Suprapubic skin (tissue), 4 donors: ENCODE measurements around the gene SENP2. TPM values are rescaled to one million over a fixed set of nuclear protein-coding genes. Genes with fewer than 3 reads are reported as not detected.

ENCODE experiments used
- DNase-seq, 2 donors: peaks; one replicate each; pipeline ENCODE4 v3.0.0-alpha.2; 2019; ENCODE audit warnings: low spot score in 2 of 2
- H3K27ac ChIP-seq: fragments of 200-600 bp; sonication (generic); one replicate; pipeline ENCODE4 v1.5.1; 2019
- H3K27me3 ChIP-seq: fragments of 200-600 bp; sonication (generic); one replicate; pipeline ENCODE4 v1.5.1; 2019
- H3K36me3 ChIP-seq: fragments of 200-600 bp; sonication (generic); one replicate; pipeline ENCODE4 v1.5.1; 2019
- H3K4me1 ChIP-seq: fragments of 200-600 bp; sonication (generic); one replicate; pipeline ENCODE4 v1.5.1; 2019
- H3K4me3 ChIP-seq: fragments of 200-600 bp; sonication (generic); one replicate; pipeline ENCODE4 v1.5.1; 2019; ENCODE audit warnings: mild to moderate bottlenecking
- H3K9me3 ChIP-seq: fragments of 200-600 bp; sonication (generic); one replicate; pipeline ENCODE4 v1.5.1; 2019
- EP300 ChIP-seq: sonication (generic); formaldehyde crosslinking; IDR thresholded peaks from one replicate; pipeline ENCODE4 v1.6.1; 2017; ENCODE audit warnings: antibody characterized with exemption
- POLR2A ChIP-seq, 2 donors: fragments of 450-650 bp; IDR thresholded peaks; one replicate each; pipeline ENCODE4 v1.6.1; 2017; ENCODE audit warnings: antibody characterized with exemption in 2 of 2, mild to moderate bottlenecking in 2 of 2, moderate library complexity in 2 of 2
- POLR2AphosphoS5 ChIP-seq, 3 donors: sonication (generic); formaldehyde crosslinking; IDR thresholded peaks; one replicate each; pipeline ENCODE4 v1.6.1; 2017; ENCODE audit warnings: antibody characterized with exemption in 3 of 3
- WGBS: methylation state at CpG from one replicate; pipeline ENCODE4 v1.1.5; 2018; 5-methylcytosine and 5-hydroxymethylcytosine counted together
- total RNA-seq, 4 donors: library from RNA; depleted of rRNA; stranded (reverse); fragments of >200 nt; gene quantifications; one replicate each; pipeline ENCODE4 v1.1.0, GENCODE V29; 2016
- TF ChIP-seq, protein P1 (sequence below), 2 donors: fragments of 200-600 bp in 1 of 2; fragments of 450-650 bp in 1 of 2; sonication (generic) in 1 of 2; IDR thresholded peaks; one replicate each; pipeline ENCODE4 v1.5.1; 2016 to 2019; ENCODE audit warnings: antibody characterized with exemption in 2 of 2, mild to moderate bottlenecking in 1 of 2, moderate library complexity in 1 of 2

The SENP2 gene
- total RNA-seq, result 10 to 100 TPM; 23.1 to 34.2 (median 28.1) TPM

DNA sequence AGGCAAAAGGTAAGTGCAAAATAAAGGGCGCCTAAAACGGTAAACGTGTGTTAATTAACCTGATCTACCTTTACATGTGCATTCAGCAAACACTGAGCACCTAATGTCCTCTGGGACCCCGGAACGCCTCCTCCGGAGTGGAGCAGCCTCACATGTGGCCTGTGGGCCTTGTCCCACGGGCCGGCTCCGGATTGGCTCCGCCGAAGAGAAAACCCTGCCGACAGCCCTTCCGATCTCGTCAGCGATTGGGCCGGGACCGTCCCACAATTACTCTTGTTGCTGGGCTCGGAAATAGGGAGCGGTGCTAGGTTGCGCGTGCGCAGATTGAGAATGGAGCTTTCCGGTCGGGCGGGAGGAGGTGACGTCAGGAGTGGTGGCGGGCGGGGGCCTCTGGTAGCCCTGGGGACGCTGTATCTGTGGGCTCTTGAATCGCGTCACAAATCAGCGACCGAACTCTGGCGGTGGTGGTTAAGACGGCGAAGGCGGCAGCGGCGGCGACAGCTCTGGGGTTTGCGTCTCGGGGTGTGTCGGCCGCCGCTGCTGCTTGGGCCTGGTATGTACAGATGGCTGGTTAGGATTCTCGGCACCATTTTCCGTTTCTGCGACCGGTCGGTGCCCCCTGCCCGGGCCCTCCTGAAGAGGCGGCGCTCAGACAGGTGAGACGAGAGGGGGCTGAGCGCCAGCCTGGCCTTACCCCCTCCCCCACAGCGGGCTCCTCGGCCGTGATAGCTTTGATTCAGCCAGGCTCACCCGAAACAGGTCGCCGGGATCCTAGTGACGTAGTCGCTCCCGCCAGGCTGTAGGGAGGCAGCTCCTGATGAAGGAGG is at the start of gene SENP2:
TSS of gene SENP2 (plus strand) at position 437 of the 827 bp plus-strand sequence. CDS start at position 556, 119 bp downstream.
- H3K36me3 ChIP-seq, result peaks cover 7% of the 10 kb centered on the region
- WGBS, result under 1% methylated on average over 31 of the region's 64 CpGs
- TF ChIP-seq, protein P1, sequence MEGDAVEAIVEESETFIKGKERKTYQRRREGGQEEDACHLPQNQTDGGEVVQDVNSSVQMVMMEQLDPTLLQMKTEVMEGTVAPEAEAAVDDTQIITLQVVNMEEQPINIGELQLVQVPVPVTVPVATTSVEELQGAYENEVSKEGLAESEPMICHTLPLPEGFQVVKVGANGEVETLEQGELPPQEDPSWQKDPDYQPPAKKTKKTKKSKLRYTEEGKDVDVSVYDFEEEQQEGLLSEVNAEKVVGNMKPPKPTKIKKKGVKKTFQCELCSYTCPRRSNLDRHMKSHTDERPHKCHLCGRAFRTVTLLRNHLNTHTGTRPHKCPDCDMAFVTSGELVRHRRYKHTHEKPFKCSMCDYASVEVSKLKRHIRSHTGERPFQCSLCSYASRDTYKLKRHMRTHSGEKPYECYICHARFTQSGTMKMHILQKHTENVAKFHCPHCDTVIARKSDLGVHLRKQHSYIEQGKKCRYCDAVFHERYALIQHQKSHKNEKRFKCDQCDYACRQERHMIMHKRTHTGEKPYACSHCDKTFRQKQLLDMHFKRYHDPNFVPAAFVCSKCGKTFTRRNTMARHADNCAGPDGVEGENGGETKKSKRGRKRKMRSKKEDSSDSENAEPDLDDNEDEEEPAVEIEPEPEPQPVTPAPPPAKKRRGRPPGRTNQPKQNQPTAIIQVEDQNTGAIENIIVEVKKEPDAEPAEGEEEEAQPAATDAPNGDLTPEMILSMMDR (IDR thresholded peaks at IDR 0.05), result no peak
- TF ChIP-seq POLR2A (IDR thresholded peaks at IDR 0.05), result peak; percentile 62 to 80
- peak; percentile 29 to 79 (median 33) for TF ChIP-seq POLR2AphosphoS5 (IDR thresholded peaks at IDR 0.05)
- no peak for TF ChIP-seq EP300
- H3K9me3 ChIP-seq, result no peaks in the 10 kb centered on the region
- H3K4me1 ChIP-seq, result peaks cover 29% of the 10 kb centered on the region
- H3K27ac ChIP-seq, result peak within 1 kb of the TSS; percentile 97
- peak; percentile 99 to 100 for DNase-seq
- no peaks in the 10 kb centered on the region for H3K27me3 ChIP-seq
- peak within 1 kb of the TSS; percentile 97 for H3K4me3 ChIP-seq

DNA sequence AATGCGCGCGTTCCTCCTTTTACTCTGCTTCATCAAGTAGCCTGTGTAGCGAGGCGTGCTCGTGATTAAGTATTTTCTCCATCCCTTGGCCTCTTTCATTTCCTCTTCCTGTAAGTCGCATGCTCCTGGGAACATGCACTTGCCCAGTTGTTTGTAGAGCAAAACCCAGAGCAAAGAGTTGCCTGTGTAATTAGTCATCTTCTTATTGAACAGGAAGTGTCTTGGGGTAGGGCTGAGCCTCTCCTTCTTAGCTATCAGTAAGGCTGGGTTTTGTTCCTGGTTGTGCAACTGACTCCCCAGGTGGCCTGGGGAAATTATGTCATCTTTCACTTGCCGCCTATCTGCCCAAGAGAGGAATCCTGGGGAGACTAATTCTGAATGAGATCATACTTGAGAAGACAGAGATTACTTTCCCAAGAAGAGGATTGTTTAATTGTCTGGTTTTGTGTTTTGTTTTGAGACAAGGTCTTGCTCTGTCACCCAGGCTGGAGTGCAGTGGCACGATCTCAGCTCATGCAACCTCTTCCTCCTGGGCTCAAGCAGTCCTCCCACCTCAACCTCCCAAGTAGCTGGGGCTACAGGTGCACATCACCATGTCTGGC is 48.6 kb upstream of the SENP2 start:
- WGBS, result 37% methylated on average over 9 of the region's 9 CpGs
- no peaks in the 10 kb centered on the region for H3K36me3 ChIP-seq
- TF ChIP-seq, protein P1 (IDR thresholded peaks at IDR 0.05), result no peak
- TF ChIP-seq POLR2AphosphoS5 (IDR thresholded peaks at IDR 0.05), result peak in 1 of 3 donors; percentile 65
- DNase-seq, result no peak
- peak overlapping the region; percentile 64 for H3K27ac ChIP-seq
- H3K4me3 ChIP-seq, result no peak overlapping the region
- H3K9me3 ChIP-seq, result no peaks in the 10 kb centered on the region
- H3K27me3 ChIP-seq, result no peaks in the 10 kb centered on the region
- peaks cover 12% of the 10 kb centered on the region for H3K4me1 ChIP-seq

DNA sequence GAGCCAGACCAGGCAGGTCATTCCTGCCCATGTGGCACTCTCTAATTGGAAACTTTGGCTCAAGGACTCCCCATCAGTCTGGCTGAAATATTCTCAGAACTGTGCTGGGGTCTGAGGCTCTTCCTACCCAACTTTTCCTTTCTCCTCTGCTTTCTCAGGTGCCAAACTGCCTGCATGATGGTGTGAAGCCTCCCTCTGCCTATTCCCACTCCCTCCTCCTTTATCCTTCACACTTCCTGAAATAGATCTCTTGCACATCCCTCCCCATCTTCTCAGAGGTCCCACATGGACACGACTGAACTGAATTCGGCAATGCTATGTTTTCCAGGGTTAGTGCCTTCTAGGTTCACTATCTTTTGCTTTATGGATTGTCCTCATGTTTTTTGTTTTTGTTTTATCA is 46.2 kb upstream of the SENP2 start:
- WGBS, result 78% methylated on average over 2 of the region's 2 CpGs
- TF ChIP-seq EP300, result no peak
- TF ChIP-seq POLR2A (IDR thresholded peaks at IDR 0.05), result no peak
- TF ChIP-seq POLR2AphosphoS5 (IDR thresholded peaks at IDR 0.05), result no peak
- TF ChIP-seq, protein P1 (IDR thresholded peaks at IDR 0.05), result no peak
- no peaks in the 10 kb centered on the region for H3K27me3 ChIP-seq
- H3K9me3 ChIP-seq, result no peaks in the 10 kb centered on the region
- DNase-seq, result no peak
- H3K4me3 ChIP-seq, result no peak overlapping the region
- no peaks in the 10 kb centered on the region for H3K36me3 ChIP-seq
- no peak overlapping the region for H3K27ac ChIP-seq
- H3K4me1 ChIP-seq, result peaks cover 12% of the 10 kb centered on the region

DNA sequence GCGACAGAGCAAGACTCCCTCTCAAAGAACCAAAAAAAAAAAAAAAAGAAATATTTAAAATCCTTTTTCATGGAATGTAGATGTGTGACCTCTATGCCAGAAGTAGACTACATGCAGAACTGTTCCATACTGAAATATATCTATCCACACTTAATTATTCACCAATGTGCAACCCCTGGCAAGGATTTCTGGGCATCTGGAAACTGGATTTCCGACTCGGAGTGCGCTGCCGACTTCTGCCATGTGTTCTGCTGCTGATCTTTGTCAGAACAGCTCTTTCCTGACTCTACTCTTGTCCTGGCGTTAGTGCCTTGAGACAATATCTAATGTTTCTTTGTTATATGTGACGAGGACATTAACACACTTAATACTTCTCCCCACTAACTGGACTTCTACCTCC is 45.4 kb upstream of the SENP2 start:
- H3K36me3 ChIP-seq, result no peaks in the 10 kb centered on the region
- no peak for DNase-seq
- no peak overlapping the region for H3K4me3 ChIP-seq
- no peak overlapping the region for H3K27ac ChIP-seq
- 74% methylated on average over 7 of the region's 7 CpGs for WGBS
- TF ChIP-seq, protein P1 (IDR thresholded peaks at IDR 0.05), result no peak
- TF ChIP-seq EP300, result no peak
- no peaks in the 10 kb centered on the region for H3K9me3 ChIP-seq
- no peaks in the 10 kb centered on the region for H3K27me3 ChIP-seq
- peaks cover 12% of the 10 kb centered on the region for H3K4me1 ChIP-seq

DNA sequence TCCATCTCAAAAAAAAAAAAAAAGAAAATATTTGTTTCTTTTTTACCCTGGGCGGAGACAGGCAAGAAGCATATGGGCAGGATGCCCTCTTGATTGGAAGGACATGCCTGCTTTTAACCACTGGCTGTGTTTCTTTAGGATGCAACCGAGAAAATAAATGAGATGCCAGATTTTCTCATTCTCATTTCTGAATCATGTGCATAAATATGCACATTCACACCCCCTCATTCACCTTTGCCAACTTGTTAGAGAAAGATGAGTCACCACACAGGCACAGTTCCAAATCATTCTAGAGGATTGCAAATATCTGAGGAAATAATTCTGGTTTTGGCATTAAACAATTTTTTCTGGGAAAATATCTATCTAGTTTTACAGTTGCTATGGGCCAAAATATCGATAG is 37.0 kb upstream of the SENP2 start:
- no peaks in the 10 kb centered on the region for H3K27me3 ChIP-seq
- no peak for DNase-seq
- WGBS, result 22% methylated on average over 3 of the region's 3 CpGs
- no peaks in the 10 kb centered on the region for H3K9me3 ChIP-seq
- H3K36me3 ChIP-seq, result no peaks in the 10 kb centered on the region
- TF ChIP-seq, protein P1 (IDR thresholded peaks at IDR 0.05), result no peak
- TF ChIP-seq POLR2AphosphoS5 (IDR thresholded peaks at IDR 0.05) (peak in 1 of 3 donors; percentile 10), EP300 (no peak), POLR2A (IDR thresholded peaks at IDR 0.05) (no peak)
- peaks cover 14% of the 10 kb centered on the region for H3K4me1 ChIP-seq
- H3K27ac ChIP-seq, result peak overlapping the region; percentile 28
- no peak overlapping the region for H3K4me3 ChIP-seq
